H1 (cell line): ENCODE measurements around the gene STARD13. TPM values are rescaled to one million over a fixed set of nuclear protein-coding genes. Genes with fewer than 3 reads are reported as not detected.

Experiments
- CHD2 ChIP-seq: IDR thresholded peaks from 2 replicates; pipeline ENCODE4 v1.6.1; 2012; ENCODE audit warnings: low read length, improper control_type of control experiment
- KDM4A ChIP-seq: IDR thresholded peaks from one replicate; pipeline ENCODE4 v1.7.1; 2012; ENCODE audit warnings: low read depth, mild to moderate bottlenecking, moderate library complexity, low read length, inconsistent platforms; ENCODE audit not compliant: severe bottlenecking
- NANOG ChIP-seq: IDR thresholded peaks from 2 replicates; pipeline ENCODE4 v1.6.1; 2011; ENCODE audit warnings: low read length, low read depth, mild to moderate bottlenecking, inconsistent platforms; ENCODE audit not compliant: insufficient read depth, poor library complexity, severe bottlenecking
- RNF2 ChIP-seq: fragments of 200-900, 300-1000 bp; sonication (generic); IDR thresholded peaks from 2 replicates; pipeline ENCODE4 v1.7.1; 2016; ENCODE audit warnings: borderline replicate concordance, low read depth, mild to moderate bottlenecking, antibody characterized with exemption, low read length; ENCODE audit not compliant: poor library complexity, severe bottlenecking; ENCODE audit errors: missing control alignments
- SUZ12 ChIP-seq: fragments of 200-600 bp; sonication (generic); IDR thresholded peaks from 2 replicates; pipeline ENCODE4 v1.6.1; 2012; ENCODE audit warnings: mild to moderate bottlenecking, inconsistent platforms, low read length, moderate library complexity, mixed read lengths
- polyA plus RNA-seq, 7 experiments: library from polyadenylated mRNA; depleted of rRNA in 3 of 7; stranded (reverse) in 5 of 7; unstranded in 2 of 7; fragments of >200 nt in 5 of 7; fragments of 200-250 nt in 2 of 7; gene quantifications; 1 replicate in 5 of 7; 2 replicates in 1 of 7; 4 replicates in 1 of 7; pipeline versions ENCODE4 v1.2.1 to v1.2.3, GENCODE V29; 2011 to 2013; ENCODE audit warnings: missing spikeins in 2 of 7, mixed read lengths in 2 of 7
- total RNA-seq: library from RNA; stranded (reverse); fragmentation: NEBNext Ultra II Directional; extraction: Animal tissue kit (Norgen Biotek cat#: 25700); gene quantifications from 2 replicates; pipeline ENCODE4 v1.2.1, GENCODE V29; 2021

STARD13 gene
- total and polyA plus RNA-seq, 2 of the 8 experiments (the other 6 are each of a cell fraction or from before 2014, with no cell fraction given), result 0.82 to 2.9 TPM

DNA sequence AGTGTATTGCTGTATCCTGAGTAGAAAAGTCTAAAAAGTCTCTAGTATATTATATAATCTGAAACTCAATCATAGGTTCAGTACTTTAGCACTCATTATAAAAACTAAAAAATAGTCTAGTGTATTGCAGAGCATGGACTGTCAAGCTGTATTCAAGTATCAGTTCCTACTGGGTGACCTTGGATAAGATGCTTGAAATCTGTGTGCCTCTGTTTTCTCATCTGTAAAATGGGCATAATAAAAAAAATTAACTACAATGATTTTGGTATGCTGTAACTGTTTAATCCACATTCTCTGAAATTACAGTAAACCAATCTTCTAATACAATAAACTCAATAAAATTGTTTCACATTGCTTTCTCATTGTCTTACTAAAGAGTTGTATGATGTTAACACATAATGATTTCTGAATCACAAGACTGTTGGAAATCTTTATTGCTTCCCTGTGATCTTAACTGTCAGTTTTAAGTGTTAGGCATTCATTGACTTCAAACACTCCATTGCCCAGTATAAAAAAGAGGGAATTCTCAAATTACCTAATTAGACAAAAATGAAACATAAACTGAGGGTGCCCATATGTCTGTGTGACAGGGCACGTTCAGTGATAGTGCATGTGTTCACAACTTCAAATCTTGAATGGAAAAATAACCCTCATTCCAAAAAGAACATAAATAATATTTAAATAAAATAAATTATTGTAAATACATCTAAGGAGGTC is 2.2 kb downstream of the STARD13 start (continued):
- no peak for TF ChIP-seq SUZ12
- TF ChIP-seq CHD2, result no peak
- no peak for TF ChIP-seq RNF2
- no peak for TF ChIP-seq KDM4A
- TF ChIP-seq NANOG, result no peak
